ENCODE measurements around the gene SHROOM1. TPM values are rescaled to one million over a fixed set of nuclear protein-coding genes. Genes with fewer than 3 reads are reported as not detected.

Gene SHROOM1
- total RNA-seq, 1 experiment from 2014 or later, result 13.5 TPM

DNA sequence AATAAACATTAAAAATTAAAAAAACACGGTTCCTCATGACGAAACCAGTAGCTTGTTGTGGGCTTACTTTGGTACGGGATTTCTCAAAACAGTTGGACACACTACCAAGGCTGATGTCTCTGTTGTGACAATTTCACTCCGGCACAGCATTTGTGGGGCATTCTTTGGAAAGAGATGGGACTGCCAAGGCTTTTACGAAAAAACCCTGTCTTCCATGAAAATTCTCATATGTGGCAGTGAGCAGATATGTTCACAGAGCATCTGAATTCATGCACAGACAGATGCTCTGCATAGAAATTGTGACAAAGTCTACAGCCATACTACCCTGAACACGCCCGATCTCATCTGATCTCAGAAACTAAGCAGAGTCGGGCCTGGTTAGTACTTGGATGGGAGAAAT, 17.8 kb upstream of the SHROOM1 start:
- no peaks in the 10 kb centered on the region for H3K27me3 ChIP-seq (ENCODE audit: control insufficient read depth, insufficient read depth, low read length)
- no peaks in the 10 kb centered on the region for H3K36me3 ChIP-seq (ENCODE audit: control insufficient read depth, insufficient read depth, low read length)
- H3K27ac ChIP-seq (ENCODE audit: low read length), result no peak overlapping the region
- intact Hi-C loops (cut with micrococcal nuclease; ENCODE audit: unreplicated experiment) (no loop called here), in situ Hi-C loops (cut with HindIII; ENCODE audit: low pct_unique_long_range_greater_than_20kb, low sequenced_read_pairs) (no loop called here)
- no peaks in the 10 kb centered on the region for H3K9me3 ChIP-seq (ENCODE audit: control insufficient read depth, insufficient read depth, low read depth, low read length)
- TF ChIP-seq TCF7L2 (IDR thresholded peaks at IDR 0.05; ENCODE audit: low read depth, low read length), result no peak
- TF ChIP-seq POLR2AphosphoS5 (IDR thresholded peaks at IDR 0.05; ENCODE audit: low read depth, low read length), result no peak
- TF ChIP-seq, protein P1, sequence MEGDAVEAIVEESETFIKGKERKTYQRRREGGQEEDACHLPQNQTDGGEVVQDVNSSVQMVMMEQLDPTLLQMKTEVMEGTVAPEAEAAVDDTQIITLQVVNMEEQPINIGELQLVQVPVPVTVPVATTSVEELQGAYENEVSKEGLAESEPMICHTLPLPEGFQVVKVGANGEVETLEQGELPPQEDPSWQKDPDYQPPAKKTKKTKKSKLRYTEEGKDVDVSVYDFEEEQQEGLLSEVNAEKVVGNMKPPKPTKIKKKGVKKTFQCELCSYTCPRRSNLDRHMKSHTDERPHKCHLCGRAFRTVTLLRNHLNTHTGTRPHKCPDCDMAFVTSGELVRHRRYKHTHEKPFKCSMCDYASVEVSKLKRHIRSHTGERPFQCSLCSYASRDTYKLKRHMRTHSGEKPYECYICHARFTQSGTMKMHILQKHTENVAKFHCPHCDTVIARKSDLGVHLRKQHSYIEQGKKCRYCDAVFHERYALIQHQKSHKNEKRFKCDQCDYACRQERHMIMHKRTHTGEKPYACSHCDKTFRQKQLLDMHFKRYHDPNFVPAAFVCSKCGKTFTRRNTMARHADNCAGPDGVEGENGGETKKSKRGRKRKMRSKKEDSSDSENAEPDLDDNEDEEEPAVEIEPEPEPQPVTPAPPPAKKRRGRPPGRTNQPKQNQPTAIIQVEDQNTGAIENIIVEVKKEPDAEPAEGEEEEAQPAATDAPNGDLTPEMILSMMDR (IDR thresholded peaks at IDR 0.05), result no peak
- TF ChIP-seq, protein P2, sequence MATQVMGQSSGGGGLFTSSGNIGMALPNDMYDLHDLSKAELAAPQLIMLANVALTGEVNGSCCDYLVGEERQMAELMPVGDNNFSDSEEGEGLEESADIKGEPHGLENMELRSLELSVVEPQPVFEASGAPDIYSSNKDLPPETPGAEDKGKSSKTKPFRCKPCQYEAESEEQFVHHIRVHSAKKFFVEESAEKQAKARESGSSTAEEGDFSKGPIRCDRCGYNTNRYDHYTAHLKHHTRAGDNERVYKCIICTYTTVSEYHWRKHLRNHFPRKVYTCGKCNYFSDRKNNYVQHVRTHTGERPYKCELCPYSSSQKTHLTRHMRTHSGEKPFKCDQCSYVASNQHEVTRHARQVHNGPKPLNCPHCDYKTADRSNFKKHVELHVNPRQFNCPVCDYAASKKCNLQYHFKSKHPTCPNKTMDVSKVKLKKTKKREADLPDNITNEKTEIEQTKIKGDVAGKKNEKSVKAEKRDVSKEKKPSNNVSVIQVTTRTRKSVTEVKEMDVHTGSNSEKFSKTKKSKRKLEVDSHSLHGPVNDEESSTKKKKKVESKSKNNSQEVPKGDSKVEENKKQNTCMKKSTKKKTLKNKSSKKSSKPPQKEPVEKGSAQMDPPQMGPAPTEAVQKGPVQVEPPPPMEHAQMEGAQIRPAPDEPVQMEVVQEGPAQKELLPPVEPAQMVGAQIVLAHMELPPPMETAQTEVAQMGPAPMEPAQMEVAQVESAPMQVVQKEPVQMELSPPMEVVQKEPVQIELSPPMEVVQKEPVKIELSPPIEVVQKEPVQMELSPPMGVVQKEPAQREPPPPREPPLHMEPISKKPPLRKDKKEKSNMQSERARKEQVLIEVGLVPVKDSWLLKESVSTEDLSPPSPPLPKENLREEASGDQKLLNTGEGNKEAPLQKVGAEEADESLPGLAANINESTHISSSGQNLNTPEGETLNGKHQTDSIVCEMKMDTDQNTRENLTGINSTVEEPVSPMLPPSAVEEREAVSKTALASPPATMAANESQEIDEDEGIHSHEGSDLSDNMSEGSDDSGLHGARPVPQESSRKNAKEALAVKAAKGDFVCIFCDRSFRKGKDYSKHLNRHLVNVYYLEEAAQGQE (IDR thresholded peaks at IDR 0.05; ENCODE audit: insufficient read depth in 1 of 2, low read depth in 2 of 2, low read length in 1 of 2), result no peak
- no peak for TF ChIP-seq SIN3A (IDR thresholded peaks at IDR 0.05; ENCODE audit: borderline replicate concordance, insufficient read depth, low read depth, low read length)
- BruUV-seq (replicated peaks), result no TSS peak
- no peak overlapping the region for H3K4me3 ChIP-seq (ENCODE audit: low read depth in 2 of 2, low read length in 2 of 2)
- no peak for ATAC-seq
- no peaks in the 10 kb centered on the region for H3K4me1 ChIP-seq (ENCODE audit: control insufficient read depth, insufficient read depth, low read length)
- CTCF ChIA-PET, result no interaction called here
- no peak for DNase-seq (ENCODE audit: low read depth, low spot score)
- POLR2A ChIA-PET, result no interaction called here

DNA sequence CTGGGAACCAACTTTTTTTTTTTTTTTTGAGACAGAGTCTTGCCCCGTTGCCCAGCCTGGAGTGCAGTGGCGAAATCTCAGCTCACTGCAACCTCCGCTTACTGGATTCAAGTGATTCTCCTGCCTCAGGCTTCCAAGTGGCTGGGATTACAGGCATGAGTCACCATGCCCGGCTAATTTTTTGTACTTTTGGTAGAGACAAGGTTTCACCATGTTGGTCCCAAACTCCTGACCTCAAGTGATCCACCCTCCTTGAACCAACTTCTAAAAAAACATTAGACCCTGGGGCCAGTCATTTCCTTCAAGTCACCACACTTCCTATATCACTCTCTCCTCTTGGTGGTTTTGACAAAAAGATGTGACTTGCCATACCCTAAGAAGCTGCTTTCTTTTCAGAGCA, 10.9 kb upstream of the SHROOM1 start:
- no peaks in the 10 kb centered on the region for H3K4me1 ChIP-seq (ENCODE audit: control insufficient read depth, insufficient read depth, low read length)
- no TSS peak for BruUV-seq (replicated peaks)
- ChIA-PET POLR2A (interaction anchor here (0.6 to 0.7 kb wide), 2 partner anchors 315 to 1411 kb away, joined by 5 read pairs; no protein-coding TSS in a partner anchor), CTCF (interaction anchor here (0.6 kb wide), 1 partner anchor 18 kb away, joined by 9 read pairs; no protein-coding TSS in a partner anchor)
- no peaks in the 10 kb centered on the region for H3K36me3 ChIP-seq (ENCODE audit: control insufficient read depth, insufficient read depth, low read length)
- H3K9me3 ChIP-seq (ENCODE audit: control insufficient read depth, insufficient read depth, low read depth, low read length), result no peaks in the 10 kb centered on the region
- DNase-seq (ENCODE audit: low read depth, low spot score) (no peak), ATAC-seq (no peak)
- H3K27me3 ChIP-seq (ENCODE audit: control insufficient read depth, insufficient read depth, low read length), result no peaks in the 10 kb centered on the region
- intact Hi-C loops (cut with micrococcal nuclease; ENCODE audit: unreplicated experiment) (no loop called here), in situ Hi-C loops (cut with HindIII; ENCODE audit: low pct_unique_long_range_greater_than_20kb, low sequenced_read_pairs) (no loop called here)
- TF ChIP-seq TCF7L2 (IDR thresholded peaks at IDR 0.05; ENCODE audit: low read depth, low read length), result no peak
- TF ChIP-seq, protein P2 (IDR thresholded peaks at IDR 0.05; ENCODE audit: insufficient read depth in 1 of 2, low read depth in 2 of 2, low read length in 1 of 2), result no peak
- no peak for TF ChIP-seq SIN3A (IDR thresholded peaks at IDR 0.05; ENCODE audit: borderline replicate concordance, insufficient read depth, low read depth, low read length)
- no peak for TF ChIP-seq POLR2AphosphoS5 (IDR thresholded peaks at IDR 0.05; ENCODE audit: low read depth, low read length)
- TF ChIP-seq, protein P1 (IDR thresholded peaks at IDR 0.05), result no peak
- H3K27ac ChIP-seq (ENCODE audit: low read length), result no peak overlapping the region
- no peak overlapping the region for H3K4me3 ChIP-seq (ENCODE audit: low read depth in 2 of 2, low read length in 2 of 2)
